Neuronal stem cell (in vitro differentiated cells): Measurements from ENCODE around the gene CARD10.
A peak's percentile ranks its signal among the peaks of the same experiment; 100 is the strongest.

ENCODE experiments used
- DNase-seq: peaks from one replicate; pipeline ENCODE4 v3.0.0-alpha.2; 2013; ENCODE audit warnings: low spot score
- H2AFZ ChIP-seq: one replicate; pipeline ENCODE4 v1.6.1; 2013; ENCODE audit warnings: mild to moderate bottlenecking, low read length, inconsistent platforms
- H2AK5ac ChIP-seq: 2 replicates; pipeline ENCODE4 v1.6.1; 2013; ENCODE audit warnings: low read depth, mild to moderate bottlenecking, inconsistent platforms, low read length, moderate library complexity, mixed read lengths
- H2BK120ac ChIP-seq: 2 replicates; pipeline ENCODE4 v1.6.1; 2013; ENCODE audit warnings: low read depth, mild to moderate bottlenecking, inconsistent platforms, low read length, moderate library complexity, mixed read lengths
- H2BK12ac ChIP-seq: one replicate; pipeline ENCODE4 v1.6.1; 2013; ENCODE audit warnings: low read length, inconsistent platforms
- H2BK15ac ChIP-seq: 2 replicates; pipeline ENCODE4 v1.6.1; 2013; ENCODE audit warnings: mild to moderate bottlenecking, low read length, inconsistent platforms, mixed read lengths
- H2BK5ac ChIP-seq: one replicate; pipeline ENCODE4 v1.6.1; 2013; ENCODE audit warnings: inconsistent platforms, mild to moderate bottlenecking, low read length, moderate library complexity
- H3K14ac ChIP-seq: one replicate; pipeline ENCODE4 v1.6.1; 2013; ENCODE audit warnings: low read length, inconsistent platforms
- H3K18ac ChIP-seq: 2 replicates; pipeline ENCODE4 v1.6.1; 2013; ENCODE audit warnings: low read length, inconsistent platforms
- H3K23ac ChIP-seq: 2 replicates; pipeline ENCODE4 v1.6.1; 2013; ENCODE audit warnings: low read depth, mild to moderate bottlenecking, mixed read lengths, low read length, inconsistent platforms; ENCODE audit not compliant: poor library complexity
- H3K27ac ChIP-seq: replicated peaks from 3 replicates; pipeline ENCODE4 v1.5.1; 2013; ENCODE audit warnings: low read length, inconsistent platforms
- H3K27me3 ChIP-seq, 3 experiments: 2 replicates each; pipeline ENCODE4 v1.6.1; 2013; ENCODE audit warnings: low read length in 3 of 3, mild to moderate bottlenecking in 2 of 3, inconsistent platforms in 1 of 3, low read depth in 1 of 3, mixed read lengths in 1 of 3, moderate library complexity in 1 of 3; ENCODE audit not compliant: control insufficient read depth in 3 of 3, insufficient read depth in 3 of 3
- H3K36me3 ChIP-seq, 2 donors: replicated peaks in 1 of 2; 2 replicates each; pipeline ENCODE4 v1.6.1; 2013; ENCODE audit warnings: low read length in 2 of 2; ENCODE audit not compliant: control insufficient read depth in 2 of 2, insufficient read depth in 2 of 2
- H3K4ac ChIP-seq: 2 replicates; pipeline ENCODE4 v1.6.1; 2013; ENCODE audit warnings: inconsistent platforms, mild to moderate bottlenecking, low read length, moderate library complexity
- H3K4me1 ChIP-seq, 2 donors: 1 replicate in 1 of 2; 2 replicates in 1 of 2; pipeline ENCODE4 v1.6.1; 2013; ENCODE audit warnings: low read length in 2 of 2, low read depth in 1 of 2; ENCODE audit not compliant: control insufficient read depth in 2 of 2, insufficient read depth in 1 of 2
- H3K4me2 ChIP-seq: one replicate; pipeline ENCODE4 v1.6.1; 2013; ENCODE audit warnings: mild to moderate bottlenecking, low read length, inconsistent platforms; ENCODE audit not compliant: insufficient read depth, poor library complexity, severe bottlenecking
- H3K4me3 ChIP-seq, 2 donors: 2 replicates each; pipeline ENCODE4 v1.5.1; 2013; ENCODE audit warnings: low read length in 2 of 2, mild to moderate bottlenecking in 2 of 2, inconsistent platforms in 1 of 2, moderate library complexity in 1 of 2
- H3K79me1 ChIP-seq: one replicate; pipeline ENCODE4 v1.6.1; 2013; ENCODE audit warnings: low read depth, mild to moderate bottlenecking, inconsistent platforms, low read length, moderate library complexity
- H3K9ac ChIP-seq: one replicate; pipeline ENCODE4 v1.6.1; 2013; ENCODE audit warnings: mild to moderate bottlenecking, low read depth, low read length, inconsistent platforms; ENCODE audit not compliant: poor library complexity
- H3K9me3 ChIP-seq, 2 donors: replicated peaks in 1 of 2; 2 replicates each; pipeline versions ENCODE3 to v1.6.1; 2013; ENCODE audit warnings: low read length in 2 of 2, mild to moderate bottlenecking in 2 of 2, inconsistent platforms in 1 of 2, low read depth in 1 of 2, mixed read lengths in 1 of 2, moderate library complexity in 1 of 2; ENCODE audit not compliant: control insufficient read depth in 2 of 2, insufficient read depth in 1 of 2
- H4K8ac ChIP-seq: one replicate; pipeline ENCODE4 v1.6.1; 2013; ENCODE audit warnings: low read depth, mild to moderate bottlenecking, inconsistent platforms, low read length, moderate library complexity
- H4K91ac ChIP-seq: one replicate; pipeline ENCODE4 v1.6.1; 2013; ENCODE audit warnings: low read length, low read depth, mild to moderate bottlenecking, inconsistent platforms; ENCODE audit not compliant: poor library complexity
- WGBS, 2 donors: extraction: QIAGEN DNeasy Blood & Tissue Kit; methylation state at CpG; one replicate each; pipeline ENCODE4 v1.1.7; 2013; ENCODE audit warnings: missing lambda C conversion rate in 2 of 2, mixed read lengths in 1 of 2; ENCODE audit not compliant: insufficient read length in 2 of 2, insufficient replicate concordance in 1 of 2; ENCODE audit errors: extremely low coverage in 2 of 2; 5-methylcytosine and 5-hydroxymethylcytosine counted together

The CARD10 gene

DNA sequence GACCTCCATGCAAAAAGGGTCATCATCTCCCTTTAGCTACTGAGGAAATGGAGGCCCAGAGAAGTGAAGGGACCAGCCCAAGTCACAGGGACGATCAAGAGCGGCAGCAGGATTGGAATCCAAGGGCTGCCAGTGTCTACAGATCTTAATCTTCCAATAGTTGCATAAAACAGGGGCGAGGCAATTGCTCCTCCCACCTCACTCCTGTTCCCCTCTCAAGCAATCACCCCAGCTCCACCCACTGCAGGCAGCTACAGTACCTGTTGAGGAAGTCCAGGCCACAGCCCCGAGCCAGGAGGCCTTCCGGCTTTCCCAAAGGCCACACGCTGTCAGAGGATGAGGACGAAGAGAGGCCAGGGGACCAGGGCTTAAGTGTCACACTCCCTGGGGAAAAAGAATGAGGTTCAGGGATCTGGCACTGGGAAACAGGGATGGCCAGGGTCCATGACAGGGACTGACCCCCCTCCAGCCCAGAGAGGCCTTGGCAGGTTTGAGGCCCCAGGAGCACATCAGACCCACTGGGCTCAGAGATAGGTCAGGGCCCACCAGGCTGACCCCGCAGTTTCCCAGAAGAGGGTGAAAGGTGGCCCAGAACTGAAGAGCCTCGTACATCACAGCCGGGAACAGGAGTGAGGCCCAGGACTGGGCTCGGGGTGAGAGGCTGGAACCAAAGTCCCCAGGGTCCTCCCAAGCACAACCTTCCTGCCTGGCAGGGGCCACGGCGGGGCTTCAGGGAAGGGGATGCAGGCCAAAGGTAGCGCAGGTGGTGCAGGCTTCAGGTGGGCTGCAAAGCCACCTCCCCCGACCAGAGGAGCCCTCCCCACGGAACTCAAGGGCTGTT is 16.7 kb downstream of the CARD10 start:
- H3K9me3 ChIP-seq = peaks cover 0 to 2% of the 10 kb centered on the region in 2 donors
- no peak overlapping the region for H3K4me2 ChIP-seq
- peaks cover 15 to 16% of the 10 kb centered on the region in 2 donors for H3K4me1 ChIP-seq
- H3K4me3 ChIP-seq = no peak overlapping the region
- H3K79me1 ChIP-seq = no peaks in the 10 kb centered on the region
- H3K27me3 ChIP-seq = no peaks in the 10 kb centered on the region
- no peak for DNase-seq
- no peak overlapping the region for H2AK5ac ChIP-seq
- no peak overlapping the region for H3K14ac ChIP-seq
- no peak overlapping the region for H2BK12ac ChIP-seq
- H3K23ac ChIP-seq = no peak overlapping the region
- no peak overlapping the region for H4K8ac ChIP-seq
- no peak overlapping the region for H4K91ac ChIP-seq
- H3K4ac ChIP-seq = no peak overlapping the region
- H3K9ac ChIP-seq = no peak overlapping the region
- H2BK15ac ChIP-seq = peak overlapping the region; percentile 25
- H2BK120ac ChIP-seq = no peak overlapping the region
- peaks cover 2 to 62% of the 10 kb centered on the region in 2 donors for H3K36me3 ChIP-seq
- H2AFZ ChIP-seq = no peak overlapping the region
- WGBS, 2 donors = no CpG with 5 or more reads among the region's 16 CpGs
- no peak overlapping the region for H2BK5ac ChIP-seq
- H3K18ac ChIP-seq = no peak overlapping the region
- no peak overlapping the region for H3K27ac ChIP-seq

DNA sequence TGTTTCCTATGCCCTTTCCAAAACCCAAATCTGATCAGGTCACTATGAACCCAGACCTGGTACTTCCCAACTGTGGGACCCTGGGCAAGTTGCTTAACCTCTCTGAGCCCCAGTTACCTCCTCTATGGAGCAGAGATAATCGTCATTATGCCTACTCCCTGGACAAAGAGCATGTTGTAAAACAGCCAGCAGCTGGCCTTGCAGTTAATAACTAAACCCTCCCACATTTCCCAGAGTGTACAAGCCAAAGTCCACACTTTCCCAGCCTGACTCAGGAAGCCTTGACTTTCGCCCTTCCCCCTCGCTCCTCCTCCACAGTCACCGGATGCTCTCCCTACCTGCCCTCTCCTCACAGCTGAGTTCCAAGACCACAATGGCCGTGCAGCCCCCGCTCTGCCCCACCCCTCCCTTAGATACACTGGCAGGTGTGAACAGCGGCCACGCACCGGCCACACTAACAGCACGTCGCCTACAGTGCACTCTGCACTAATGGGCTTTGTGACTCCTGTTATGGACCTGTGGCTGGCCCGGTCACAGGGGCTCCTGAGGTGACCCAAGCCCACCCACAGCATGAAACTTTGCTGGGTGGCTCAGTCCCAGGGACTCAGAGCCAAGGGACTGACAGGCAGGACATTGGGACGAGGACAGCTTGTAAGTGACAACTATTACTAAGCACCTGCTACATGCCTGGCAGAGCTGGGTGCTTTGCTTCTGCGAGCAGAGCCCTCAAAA is 17.4 kb downstream of the CARD10 start:
- Histone ChIP-seq H2AFZ (no peak overlapping the region), H3K79me1 (no peaks in the 10 kb centered on the region), H2BK12ac (no peak overlapping the region), H4K8ac (no peak overlapping the region), H3K27me3 (no peaks in the 10 kb centered on the region), H3K23ac (no peak overlapping the region), H3K27ac (no peak overlapping the region), H2BK5ac (no peak overlapping the region), H3K36me3 (peaks cover 2 to 56% of the 10 kb centered on the region in 2 donors), H3K9ac (no peak overlapping the region), H2AK5ac (peak overlapping the region; percentile 49), H2BK120ac (no peak overlapping the region), H3K4ac (no peak overlapping the region), H2BK15ac (peak overlapping the region; percentile 76), H3K9me3 (peaks cover 0 to 2% of the 10 kb centered on the region in 2 donors), H3K4me2 (no peak overlapping the region), H3K4me1 (peaks cover 15 to 16% of the 10 kb centered on the region in 2 donors), H3K14ac (no peak overlapping the region), H4K91ac (no peak overlapping the region), H3K4me3 (no peak overlapping the region), H3K18ac (peak overlapping the region; percentile 46)
- WGBS, 2 donors = no CpG with 5 or more reads among the region's 14 CpGs
- DNase-seq = no peak

DNA sequence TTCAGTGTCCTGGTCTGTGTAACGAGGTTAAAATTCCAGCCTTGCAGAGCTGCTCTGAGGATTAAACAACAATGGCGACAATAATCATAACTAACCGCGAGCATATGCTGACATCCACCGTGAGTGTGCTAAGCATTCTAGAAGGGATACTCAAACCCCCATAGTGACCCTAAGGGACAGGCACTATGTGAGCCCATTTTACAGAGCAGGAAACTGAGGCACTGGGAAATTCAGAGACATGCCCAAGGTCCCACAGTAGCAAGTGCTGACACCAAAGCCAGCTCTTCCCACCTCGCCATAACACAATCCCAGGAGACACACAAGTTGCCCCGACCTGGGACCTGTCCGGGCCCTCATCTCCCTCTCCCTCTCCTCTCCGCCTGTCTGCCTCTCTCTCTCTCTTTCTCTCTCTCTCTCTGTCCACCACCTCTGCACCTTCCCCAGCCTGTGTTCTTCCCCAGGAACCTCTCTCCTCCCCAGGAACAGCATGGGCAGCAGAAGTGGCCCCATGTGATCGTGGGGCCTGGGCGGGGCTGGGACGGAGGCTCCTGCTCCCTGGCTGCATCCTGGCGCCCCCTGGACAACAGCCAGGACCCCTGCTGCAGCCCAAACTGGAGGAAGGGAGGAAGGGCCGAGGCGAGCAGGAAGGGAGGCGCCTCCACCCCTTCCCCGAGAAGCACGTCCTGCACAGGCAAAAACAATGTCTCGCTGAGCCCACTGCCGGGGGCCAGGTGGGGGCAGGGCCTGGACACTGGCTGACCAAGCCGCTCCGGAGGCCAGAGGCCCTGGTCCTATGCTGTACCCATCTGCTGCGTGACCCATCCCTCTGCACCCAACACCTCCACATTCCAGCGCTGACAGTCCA is 18.2 kb downstream of the CARD10 start:
- WGBS, 2 donors = no CpG with 5 or more reads among the region's 24 CpGs
- no peak overlapping the region for H3K4me3 ChIP-seq
- H3K4ac ChIP-seq = peak overlapping the region; percentile 54
- H3K18ac ChIP-seq = peak overlapping the region; percentile 82
- H3K4me2 ChIP-seq = no peak overlapping the region
- H2BK120ac ChIP-seq = no peak overlapping the region
- peak overlapping the region; percentile 65 for H2BK12ac ChIP-seq
- no peak for DNase-seq
- H3K36me3 ChIP-seq = peaks cover 2 to 53% of the 10 kb centered on the region in 2 donors
- no peak overlapping the region for H3K27ac ChIP-seq
- no peak overlapping the region for H4K8ac ChIP-seq
- no peaks in the 10 kb centered on the region for H3K27me3 ChIP-seq
- H2AFZ ChIP-seq = no peak overlapping the region
- no peak overlapping the region for H3K14ac ChIP-seq
- no peaks in the 10 kb centered on the region for H3K79me1 ChIP-seq
- H2BK5ac ChIP-seq = peak overlapping the region; percentile 79
- H4K91ac ChIP-seq = no peak overlapping the region
- H3K23ac ChIP-seq = peak overlapping the region; percentile 3
- H2BK15ac ChIP-seq = peak overlapping the region; percentile 76
- H2AK5ac ChIP-seq = peak overlapping the region; percentile 47
- H3K9me3 ChIP-seq = peaks cover 0 to 2% of the 10 kb centered on the region in 2 donors
- peaks cover 15 to 16% of the 10 kb centered on the region in 2 donors for H3K4me1 ChIP-seq
- peak overlapping the region; percentile 57 for H3K9ac ChIP-seq
